K562 (cell line): ENCODE measurements around the gene ERFL. TPM values are rescaled to one million over a fixed set of nuclear protein-coding genes. Genes with fewer than 3 reads are reported as not detected.
A peak's percentile ranks its signal among the peaks of the same experiment; 100 is the strongest.

Source experiments
- ATAC-seq: fragments of 200-7000 bp; cut with Tn5 transposase; 3 replicates; pipeline ENCODE4 v1.9.1; 2020; ENCODE audit warnings: moderate library complexity
- BruUV-seq: library from RNA; stranded (reverse); fragments of 400-500 nt; replicated peaks from 2 replicates; lab custom pipeline; 2021; lab: Mats Ljungman, UMichigan
- CTCF ChIA-PET: fragments of 300-600 bp; formaldehyde crosslinking; extraction: SDS; loops from one replicate; lab custom pipeline; 2021; ENCODE audit warnings: low intra/inter-chr PET ratio; lab: Yijun Ruan, JAX
- POLR2A ChIA-PET: fragments of 300-600, 350-650 bp; sonication (Branson Sonifier 250); formaldehyde crosslinking; extraction: SDS; loops from one replicate; lab custom pipeline; 2021; ENCODE audit warnings: antibody characterized with exemption, inconsistent platforms; lab: Yijun Ruan, JAX
- DNase-seq, 4 experiments: peaks; one replicate each; pipeline versions ENCODE4 v3.0.0 to v3.0.0-alpha.2; 2011 to 2018; ENCODE audit warnings: low spot score in 3 of 4, mixed read lengths in 3 of 4; ENCODE audit errors: extremely low read depth in 1 of 4
- FAIRE-seq: peaks from 2 replicates; lab custom pipeline; 2011; peaks lifted over from hg19 to GRCh38; lab: Jason Lieb, UNC
- H2AFZ ChIP-seq: 2 replicates; pipeline ENCODE4 v1.6.0; 2011; ENCODE audit warnings: low read depth, low read length, control low read depth, inconsistent platforms
- H3K27ac ChIP-seq: fragments of 200-600 bp; 3 replicates; pipeline ENCODE4 v1.8.0; 2011; ENCODE audit warnings: low read depth, mild to moderate bottlenecking, control low read depth, inconsistent platforms, low read length, moderate library complexity, mixed read lengths; ENCODE audit errors: extremely low read depth
- H3K27me3 ChIP-seq, 2 experiments: fragments of 300-600 bp in 1 of 2; 2 replicates in 1 of 2; 3 replicates in 1 of 2; pipeline versions ENCODE4 v1.6.0 to v1.8.0; 2011; ENCODE audit warnings: inconsistent platforms in 2 of 2, low read length in 2 of 2, mild to moderate bottlenecking in 1 of 2, mixed read lengths in 1 of 2, moderate library complexity in 1 of 2; ENCODE audit not compliant: control insufficient read depth in 2 of 2, insufficient read depth in 2 of 2
- H3K36me3 ChIP-seq: fragments of 300-600 bp; 3 replicates; pipeline ENCODE4 v1.8.0; 2011; ENCODE audit warnings: mild to moderate bottlenecking, low read length, inconsistent platforms; ENCODE audit not compliant: control insufficient read depth, insufficient read depth
- H3K4me1 ChIP-seq, 2 experiments: fragments of 200-600 bp in 1 of 2; replicated peaks in 1 of 2; 2 replicates in 1 of 2; 3 replicates in 1 of 2; pipeline versions ENCODE4 v1.5.1 to v1.8.0; 2011; ENCODE audit warnings: inconsistent platforms in 2 of 2, low read length in 2 of 2, mild to moderate bottlenecking in 1 of 2, mixed read lengths in 1 of 2, moderate library complexity in 1 of 2; ENCODE audit not compliant: control insufficient read depth in 2 of 2, insufficient read depth in 2 of 2
- H3K4me2 ChIP-seq: 2 replicates; pipeline ENCODE4 v1.6.1; 2011; ENCODE audit warnings: low read length, control low read depth, inconsistent platforms, mixed read lengths; ENCODE audit not compliant: insufficient read depth
- H3K4me3 ChIP-seq: fragments of 200-600 bp; sonication (generic), shearing (Covaris generic); 2 replicates; pipeline ENCODE4 v1.5.1; 2016; ENCODE audit warnings: control low read depth, inconsistent platforms
- H3K79me2 ChIP-seq: fragments of 200-600 bp; 3 replicates; pipeline ENCODE4 v1.8.0; 2011; ENCODE audit warnings: low read length, inconsistent platforms; ENCODE audit not compliant: control insufficient read depth, insufficient read depth
- H3K9ac ChIP-seq, 2 experiments: 2 replicates each; pipeline versions ENCODE4 v1.6.0 to v1.6.1; 2011; ENCODE audit warnings: low read depth in 2 of 2, low read length in 2 of 2, control low read depth in 1 of 2, inconsistent platforms in 1 of 2, mild to moderate bottlenecking in 1 of 2, mixed read lengths in 1 of 2; ENCODE audit not compliant: insufficient read depth in 1 of 2
- H3K9me1 ChIP-seq: one replicate; pipeline ENCODE4 v1.6.0; 2011; ENCODE audit warnings: inconsistent platforms, mild to moderate bottlenecking, low read length, moderate library complexity; ENCODE audit not compliant: control insufficient read depth, insufficient read depth
- H3K9me3 ChIP-seq: replicated peaks from 2 replicates; pipeline ENCODE4 v1.5.1; 2011; ENCODE audit warnings: low read depth, low read length, inconsistent platforms; ENCODE audit not compliant: control insufficient read depth, insufficient read depth
- H4K20me1 ChIP-seq: replicated peaks from 2 replicates; pipeline ENCODE4 v1.6.1; 2011; ENCODE audit warnings: low read length, inconsistent platforms, mixed read lengths; ENCODE audit not compliant: control insufficient read depth, insufficient read depth
- CBX5 ChIP-seq: IDR thresholded peaks from 2 replicates; pipeline ENCODE4 v1.6.1; 2014; ENCODE audit warnings: low read depth, borderline replicate concordance
- CTBP1 ChIP-seq: fragments of 450-650 bp; IDR thresholded peaks from 2 replicates; pipeline ENCODE4 v1.6.1; 2016; ENCODE audit warnings: borderline replicate concordance
- MCM7 ChIP-seq, 2 experiments: fragments of 450-650 bp; IDR thresholded peaks; 2 replicates each; pipeline ENCODE4 v1.6.1; 2016 to 2018
- NFXL1 ChIP-seq: fragments of 450-650 bp; formaldehyde crosslinking; IDR thresholded peaks from 2 replicates; pipeline ENCODE4 v1.4.0; 2021; ENCODE audit warnings: mild to moderate bottlenecking
- POLR2AphosphoS5 ChIP-seq: IDR thresholded peaks from 2 replicates; pipeline ENCODE4 v1.6.1; 2011; ENCODE audit warnings: mild to moderate bottlenecking, low read depth, low read length, moderate library complexity; ENCODE audit not compliant: control insufficient read depth, insufficient read depth
- PPARD ChIP-seq: fragments of 250-450 bp; sonication (Bioruptor Pico); IDR thresholded peaks from 2 replicates; pipeline ENCODE4 v1.8.0; 2022; ENCODE audit warnings: inconsistent platforms, mild to moderate bottlenecking, moderate library complexity
- SAFB2 ChIP-seq: fragments of 200-400 bp; formaldehyde crosslinking; IDR thresholded peaks from 2 replicates; pipeline ENCODE4 v1.6.1; 2018; ENCODE audit warnings: borderline replicate concordance, low read length, low read depth, moderate library complexity; ENCODE audit not compliant: severe bottlenecking
- ZNF146 ChIP-seq: IDR thresholded peaks from one replicate; pipeline ENCODE4 v1.6.1; 2018; ENCODE audit warnings: missing compliant biosample characterization; ENCODE audit not compliant: unreplicated experiment
- WGBS: fragments of 100-300 bp; shearing (Covaris generic); methylation state at CpG from one replicate; pipeline ENCODE4 v1.1.6; 2016; ENCODE audit warnings: low coverage, mixed read lengths; ENCODE audit not compliant: insufficient coverage; ENCODE audit errors: missing lambda C conversion rate; 5-methylcytosine and 5-hydroxymethylcytosine counted together
- in situ Hi-C: fragments of 300-500 bp; cut with MboI; formaldehyde crosslinking; loops from 4 replicates; pipeline ENCODE4 v1.15.0; 2018; ENCODE audit warnings: inconsistent platforms, mixed read lengths
- intact Hi-C: fragments of 100-400 bp; cut with micrococcal nuclease; formaldehyde crosslinking; loops from 2 replicates; pipeline ENCODE4 v1.14.2; 2022
- polyA plus RNA-seq, 8 experiments: library from polyadenylated mRNA; depleted of rRNA in 4 of 8; stranded (reverse) in 5 of 8; unstranded in 3 of 8; fragments of >200 nt; fragmentation: Nextera tagmentation in 2 of 8; fragmentation: Illumina TruSeq in 1 of 8; extraction: Ambion mirVana in 2 of 8; extraction: Trizol in 1 of 8; gene quantifications; 2 replicates each; pipeline versions ENCODE4 v1.2.1 to v1.2.3, GENCODE V29; 2011 to 2014; ENCODE audit warnings: inconsistent platforms in 1 of 8, missing spikeins in 1 of 8
- total RNA-seq, 7 experiments: library from RNA; depleted of rRNA in 6 of 7; stranded (reverse); fragments of >200 nt in 6 of 7; fragmentation: Illumina TruSeq in 2 of 7; extraction: Trizol in 2 of 7; gene quantifications; 2 replicates each; pipeline versions ENCODE4 v1.2.1 to v1.2.3, GENCODE V29; 2011 to 2021; ENCODE audit warnings: low replicate concordance in 1 of 7
- TF ChIP-seq, protein P1 (sequence below), 2 experiments: fragments of 450-650 bp; IDR thresholded peaks; 2 replicates each; pipeline ENCODE4 v1.6.1; 2016; ENCODE audit warnings: mild to moderate bottlenecking in 2 of 2, borderline replicate concordance in 1 of 2, low read depth in 1 of 2, moderate library complexity in 1 of 2
- TF ChIP-seq, protein P2 (sequence below): IDR thresholded peaks from 2 replicates; pipeline ENCODE4 v1.6.1; 2011; ENCODE audit not compliant: insufficient read length; ENCODE audit errors: extremely low read depth

The ERFL gene
- total and polyA plus RNA-seq, 9 of the 15 experiments (the other 6 are each of a cell fraction or from before 2014, with no cell fraction given) = 0.07 to 0.75 (median 0.32) TPM; not detected in 4

GRCh38 chr19:41871573-41872383 is 56.5 kb downstream of the ERFL start:
- DNase-seq (peak in 1 of 4 experiments; percentile 38), ATAC-seq (peak; percentile 46), FAIRE-seq (no peak)
- no peaks in the 10 kb centered on the region for H3K9me1 ChIP-seq
- in situ Hi-C loops (loop anchor here (5.0 kb wide), 1 partner anchor 76 kb away; no protein-coding TSS in a partner anchor), intact Hi-C loops (loop anchor here (2.0 kb wide), 1 partner anchor 87 kb away; the partner anchor contains the start of gene RABAC1)
- H3K4me3 ChIP-seq = no peak overlapping the region
- H3K27me3 ChIP-seq = no peaks in the 10 kb centered on the region
- no TSS peak for BruUV-seq
- H4K20me1 ChIP-seq = peaks cover 43% of the 10 kb centered on the region
- no peak overlapping the region for H2AFZ ChIP-seq
- 0 out of 4 replicates have a peak overlapping the region, but pooled peaks of 1 of the 2 experiments have one; percentile 14 for H3K9ac ChIP-seq
- POLR2A ChIA-PET = interaction anchor here (1.4 to 6.2 kb wide), 4 partner anchors 8 to 87 kb away, joined by 3 to 54 read pairs (median 20); partner anchors contain the start of genes RABAC1 and RPS19
- H3K79me2 ChIP-seq = peaks cover 19% of the 10 kb centered on the region
- H3K9me3 ChIP-seq = no peaks in the 10 kb centered on the region
- peaks cover 7 to 27% of the 10 kb centered on the region in 2 experiments; a peak in 4 of 5 replicates for H3K4me1 ChIP-seq
- H3K36me3 ChIP-seq = peaks cover 50% of the 10 kb centered on the region; the same call in 2 of the 3 replicates
- 55% methylated on average over 13 of the region's 16 CpGs for WGBS
- CTCF ChIA-PET = interaction anchor here (5.4 kb wide), 1 partner anchor 80 kb away, joined by 35 read pairs; no protein-coding TSS in a partner anchor
- no peak overlapping the region for H3K4me2 ChIP-seq
- peak overlapping the region; percentile 40; the same call in 1 of the 3 replicates for H3K27ac ChIP-seq
- TF ChIP-seq CBX5 (no peak), MCM7 (IDR thresholded peaks at IDR 0.05) (no peak), PPARD (CRISPR knock-in tag) (no peak), CTBP1 (no peak; the same call in 1 of the 2 replicates), SAFB2 (no peak), ZNF146 (no peak), NFXL1 (CRISPR knock-in tag) (no peak), POLR2AphosphoS5 (peak; percentile 67)
- TF ChIP-seq, protein P1, sequence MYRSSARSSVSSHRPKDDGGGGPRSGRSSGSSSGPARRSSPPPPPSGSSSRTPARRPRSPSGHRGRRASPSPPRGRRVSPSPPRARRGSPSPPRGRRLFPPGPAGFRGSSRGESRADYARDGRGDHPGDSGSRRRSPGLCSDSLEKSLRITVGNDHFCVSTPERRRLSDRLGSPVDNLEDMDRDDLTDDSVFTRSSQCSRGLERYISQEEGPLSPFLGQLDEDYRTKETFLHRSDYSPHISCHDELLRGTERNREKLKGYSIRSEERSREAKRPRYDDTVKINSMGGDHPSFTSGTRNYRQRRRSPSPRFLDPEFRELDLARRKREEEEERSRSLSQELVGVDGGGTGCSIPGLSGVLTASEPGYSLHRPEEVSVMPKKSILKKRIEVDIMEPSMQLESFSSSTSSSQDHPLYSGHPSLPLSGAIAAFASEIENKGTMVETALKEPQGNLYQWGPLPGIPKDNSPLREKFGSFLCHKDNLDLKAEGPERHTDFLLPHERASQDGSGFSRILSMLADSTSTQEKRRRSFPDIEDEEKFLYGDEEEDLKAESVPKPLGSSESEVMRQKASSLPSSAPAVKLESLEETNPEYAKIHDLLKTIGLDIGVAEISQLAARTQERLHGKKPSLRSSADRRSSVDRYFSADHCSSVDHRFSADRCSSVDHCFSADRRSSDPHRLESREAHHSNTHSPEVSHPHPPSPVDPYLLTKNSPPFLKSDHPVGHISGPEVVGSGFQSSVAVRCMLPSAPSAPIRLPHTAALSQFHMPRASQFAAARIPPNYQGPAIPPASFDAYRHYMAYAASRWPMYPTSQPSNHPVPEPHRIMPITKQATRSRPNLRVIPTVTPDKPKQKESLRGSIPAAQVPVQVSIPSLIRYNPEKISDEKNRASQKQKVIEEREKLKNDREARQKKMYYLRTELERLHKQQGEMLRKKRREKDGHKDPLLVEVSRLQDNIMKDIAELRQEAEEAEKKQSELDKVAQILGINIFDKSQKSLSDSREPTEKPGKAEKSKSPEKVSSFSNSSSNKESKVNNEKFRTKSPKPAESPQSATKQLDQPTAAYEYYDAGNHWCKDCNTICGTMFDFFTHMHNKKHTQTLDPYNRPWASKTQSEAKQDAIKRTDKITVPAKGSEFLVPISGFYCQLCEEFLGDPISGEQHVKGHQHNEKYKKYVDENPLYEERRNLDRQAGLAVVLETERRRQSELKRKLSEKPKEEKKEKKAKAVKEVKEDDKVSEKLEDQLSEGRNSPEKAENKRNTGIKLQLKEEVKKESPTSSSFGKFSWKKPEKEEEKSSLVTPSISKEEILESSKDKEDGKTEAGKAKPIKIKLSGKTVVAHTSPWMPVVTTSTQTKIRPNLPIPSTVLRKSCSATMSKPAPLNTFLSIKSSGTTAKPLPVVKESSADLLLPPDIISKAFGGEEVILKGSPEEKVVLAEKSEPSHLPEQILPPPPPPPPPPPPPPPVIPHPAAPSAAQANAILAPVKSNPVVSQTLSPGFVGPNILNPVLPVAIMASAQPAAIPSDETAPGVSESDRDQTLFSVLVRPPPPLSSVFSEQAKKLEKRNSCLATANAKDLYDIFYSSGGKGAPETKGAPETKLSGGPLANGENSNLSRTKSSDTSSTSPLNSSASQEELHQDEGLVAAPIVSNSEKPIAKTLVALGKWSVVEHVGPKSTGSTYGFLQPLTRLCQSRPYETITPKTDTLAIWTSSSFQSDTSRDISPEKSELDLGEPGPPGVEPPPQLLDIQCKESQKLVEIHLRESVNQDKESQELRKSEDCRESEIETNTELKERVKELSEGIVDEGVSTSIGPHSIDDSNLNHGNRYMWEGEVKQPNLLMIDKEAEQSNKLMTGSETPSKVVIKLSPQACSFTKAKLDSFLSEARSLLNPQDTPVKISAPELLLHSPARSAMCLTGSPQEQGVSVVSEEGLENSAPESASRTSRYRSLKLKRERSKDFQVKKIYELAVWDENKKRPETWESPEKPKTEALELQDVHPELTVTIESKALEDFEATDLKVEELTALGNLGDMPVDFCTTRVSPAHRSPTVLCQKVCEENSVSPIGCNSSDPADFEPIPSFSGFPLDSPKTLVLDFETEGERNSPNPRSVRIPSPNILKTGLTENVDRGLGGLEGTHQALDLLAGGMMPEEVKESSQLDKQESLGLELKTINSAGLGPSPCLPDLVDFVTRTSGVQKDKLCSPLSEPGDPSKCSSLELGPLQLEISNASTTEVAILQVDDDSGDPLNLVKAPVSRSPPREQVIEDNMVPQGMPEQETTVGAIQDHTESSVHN (IDR thresholded peaks at IDR 0.05; ENCODE audit: borderline replicate concordance in 1 of 2, low read depth in 1 of 2) = no peak
- TF ChIP-seq, protein P2, sequence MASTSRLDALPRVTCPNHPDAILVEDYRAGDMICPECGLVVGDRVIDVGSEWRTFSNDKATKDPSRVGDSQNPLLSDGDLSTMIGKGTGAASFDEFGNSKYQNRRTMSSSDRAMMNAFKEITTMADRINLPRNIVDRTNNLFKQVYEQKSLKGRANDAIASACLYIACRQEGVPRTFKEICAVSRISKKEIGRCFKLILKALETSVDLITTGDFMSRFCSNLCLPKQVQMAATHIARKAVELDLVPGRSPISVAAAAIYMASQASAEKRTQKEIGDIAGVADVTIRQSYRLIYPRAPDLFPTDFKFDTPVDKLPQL = no peak
